Fibroblast of villous mesenchyme (primary cell): ENCODE measurements around the gene MRPL19. TPM values are rescaled to one million over a fixed set of nuclear protein-coding genes. Genes with fewer than 3 reads are reported as not detected.

Source experiments
- DNase-seq: peaks from one replicate; pipeline ENCODE4 v3.0.0-alpha.2; 2010; ENCODE audit warnings: low read depth
- H3K4me3 ChIP-seq: 2 replicates; pipeline ENCODE4 v1.5.1; 2011; ENCODE audit warnings: low read depth, mild to moderate bottlenecking, low read length
- total RNA-seq: library from RNA; depleted of rRNA; stranded (reverse); fragments of >200 nt; gene quantifications from 2 replicates; pipeline ENCODE4 v1.2.3, GENCODE V29; 2012
- TF ChIP-seq, protein P1 (sequence below): IDR thresholded peaks from 2 replicates; pipeline ENCODE4 v1.5.1; 2012; ENCODE audit warnings: low read depth, mild to moderate bottlenecking, low read length; ENCODE audit not compliant: insufficient read depth

MRPL19 gene
- total RNA-seq, 1 donor, result 45.3 TPM

DNA sequence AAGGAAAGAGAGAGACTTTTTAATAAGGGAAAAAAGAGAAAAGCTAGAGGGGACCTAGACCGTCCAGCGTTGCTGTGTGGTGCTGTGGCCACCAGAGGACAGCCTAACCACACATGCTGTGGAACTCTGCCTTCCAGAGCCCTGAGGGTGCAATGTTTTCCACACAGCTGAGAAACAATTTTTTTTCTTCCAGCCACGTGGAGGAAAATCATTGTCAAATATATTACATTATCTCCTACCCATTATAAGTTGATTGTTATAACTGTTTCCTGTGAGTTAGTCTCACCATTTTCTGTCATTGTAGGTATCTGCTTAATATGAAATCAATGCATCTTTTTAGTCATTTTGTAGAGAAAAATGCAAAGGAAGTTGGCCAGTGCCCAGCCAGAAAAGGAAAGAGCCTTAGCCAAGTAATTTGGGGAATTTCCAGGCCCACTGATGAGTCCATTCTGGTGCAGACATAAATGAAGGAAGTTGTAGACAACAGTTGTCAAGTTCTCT, 5.9 kb upstream of the MRPL19 start:
- TF ChIP-seq, protein P1, sequence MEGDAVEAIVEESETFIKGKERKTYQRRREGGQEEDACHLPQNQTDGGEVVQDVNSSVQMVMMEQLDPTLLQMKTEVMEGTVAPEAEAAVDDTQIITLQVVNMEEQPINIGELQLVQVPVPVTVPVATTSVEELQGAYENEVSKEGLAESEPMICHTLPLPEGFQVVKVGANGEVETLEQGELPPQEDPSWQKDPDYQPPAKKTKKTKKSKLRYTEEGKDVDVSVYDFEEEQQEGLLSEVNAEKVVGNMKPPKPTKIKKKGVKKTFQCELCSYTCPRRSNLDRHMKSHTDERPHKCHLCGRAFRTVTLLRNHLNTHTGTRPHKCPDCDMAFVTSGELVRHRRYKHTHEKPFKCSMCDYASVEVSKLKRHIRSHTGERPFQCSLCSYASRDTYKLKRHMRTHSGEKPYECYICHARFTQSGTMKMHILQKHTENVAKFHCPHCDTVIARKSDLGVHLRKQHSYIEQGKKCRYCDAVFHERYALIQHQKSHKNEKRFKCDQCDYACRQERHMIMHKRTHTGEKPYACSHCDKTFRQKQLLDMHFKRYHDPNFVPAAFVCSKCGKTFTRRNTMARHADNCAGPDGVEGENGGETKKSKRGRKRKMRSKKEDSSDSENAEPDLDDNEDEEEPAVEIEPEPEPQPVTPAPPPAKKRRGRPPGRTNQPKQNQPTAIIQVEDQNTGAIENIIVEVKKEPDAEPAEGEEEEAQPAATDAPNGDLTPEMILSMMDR, result peak; percentile 100
- H3K4me3 ChIP-seq, result no peak overlapping the region
- DNase-seq, result peak; percentile 71

DNA sequence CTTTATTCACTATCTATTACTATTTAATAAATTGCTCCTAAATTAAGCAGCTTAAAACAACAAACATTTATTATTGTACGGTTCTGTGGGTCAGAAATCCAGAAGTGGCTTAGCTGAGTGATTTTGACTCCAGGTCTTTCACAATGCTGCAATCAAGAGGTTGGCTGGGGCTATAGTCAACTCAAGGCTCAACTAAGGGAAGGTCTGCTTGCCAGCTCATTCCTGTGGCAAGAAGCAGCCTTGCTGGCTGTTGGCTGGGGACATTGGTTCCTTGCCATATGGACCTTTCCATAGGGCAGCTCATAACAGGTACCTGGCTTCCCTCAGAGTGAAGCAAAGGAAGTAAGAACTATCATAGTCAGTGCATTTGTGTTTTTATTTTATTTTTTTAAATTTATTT, 5.0 kb upstream of the MRPL19 start:
- no peak overlapping the region for H3K4me3 ChIP-seq
- TF ChIP-seq, protein P1, result no peak
- no peak for DNase-seq

DNA sequence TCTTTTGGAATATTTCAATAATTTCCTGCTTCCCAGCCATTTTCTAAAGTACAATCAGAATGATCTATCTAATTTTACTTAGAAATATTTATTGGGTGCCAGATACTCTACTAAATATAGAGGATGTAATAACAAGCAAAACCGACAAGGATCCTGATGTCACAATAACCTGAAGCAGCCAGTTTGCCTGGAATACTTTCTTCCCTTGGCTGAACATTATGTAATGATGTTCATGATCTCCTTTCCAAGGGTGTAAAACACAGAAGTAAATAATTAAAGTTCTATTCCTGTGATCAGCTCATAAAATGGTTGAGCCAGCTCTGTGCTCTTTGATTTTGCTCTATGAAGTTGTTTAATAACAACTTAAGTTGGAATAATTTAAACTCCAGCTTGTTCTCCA, 2.6 kb upstream of the MRPL19 start:
- DNase-seq, result no peak
- TF ChIP-seq, protein P1, result no peak
- no peak overlapping the region for H3K4me3 ChIP-seq

DNA sequence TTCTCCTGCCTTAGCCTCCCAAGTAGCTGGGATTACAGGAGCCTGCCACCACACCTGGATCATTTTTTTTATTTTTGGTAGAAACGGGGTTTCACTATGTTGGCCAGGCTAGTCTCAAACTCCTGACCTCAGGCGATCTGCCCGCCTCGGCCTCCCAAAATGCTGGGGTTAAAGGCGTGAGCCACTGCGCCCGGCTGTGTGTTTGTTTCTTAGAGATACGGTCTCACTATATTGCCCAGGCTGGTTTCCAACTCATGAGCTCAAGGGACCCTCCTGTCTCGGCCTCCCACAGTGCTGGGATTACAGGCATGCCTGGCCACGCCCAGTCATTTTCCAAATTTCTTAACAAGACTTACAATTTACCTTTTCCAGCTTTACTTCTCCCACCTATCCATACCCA, 940 bp upstream of the MRPL19 start:
- H3K4me3 ChIP-seq, result no peak overlapping the region
- DNase-seq, result no peak
- TF ChIP-seq, protein P1, result no peak

DNA sequence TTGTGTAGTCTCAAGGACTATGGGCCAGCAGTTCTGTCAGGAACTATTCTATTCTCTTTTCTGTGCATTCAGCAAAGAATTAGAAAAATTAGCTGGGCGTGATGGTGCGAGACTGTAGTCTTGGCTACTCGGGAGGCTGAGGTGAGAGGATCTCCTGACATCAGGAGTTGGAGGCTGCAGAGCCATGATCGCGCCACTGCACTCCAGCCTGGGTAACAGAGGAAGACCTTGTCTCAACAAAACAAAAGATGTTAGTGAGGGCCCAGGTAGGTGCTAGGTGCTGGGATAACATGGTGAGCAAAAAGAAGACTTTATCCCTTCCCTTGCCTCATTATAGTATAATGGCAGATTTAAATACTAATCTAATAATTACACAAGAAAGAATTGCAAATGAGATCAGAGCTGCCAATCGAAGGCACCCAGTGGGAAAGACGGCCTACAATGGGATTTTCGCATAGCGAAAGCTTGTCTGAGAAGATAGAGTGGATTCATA, 447 bp upstream of the MRPL19 start:
- H3K4me3 ChIP-seq, result peak overlapping the region; percentile 95
- TF ChIP-seq, protein P1, result no peak
- DNase-seq, result no peak

DNA sequence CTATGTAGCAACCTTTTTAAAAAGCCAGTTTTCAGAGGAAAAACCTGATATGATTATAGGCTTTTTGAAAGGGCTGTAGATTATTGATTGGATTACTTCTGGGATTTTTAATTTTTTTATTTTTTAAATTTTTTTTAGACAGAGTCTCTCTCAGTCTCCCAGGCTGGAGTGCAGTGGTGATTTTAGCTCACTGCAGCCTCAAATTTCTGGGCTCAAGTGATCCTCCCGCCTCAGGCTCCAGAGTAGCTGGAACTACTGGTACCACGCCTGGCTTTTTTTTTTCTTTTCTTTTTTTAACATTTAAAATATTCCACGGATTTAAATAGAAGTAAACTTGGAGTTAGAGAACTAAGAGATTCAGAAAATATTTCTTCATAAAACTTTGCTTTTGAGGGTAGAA, 1.2 kb downstream of the MRPL19 start:
- DNase-seq, result no peak
- TF ChIP-seq, protein P1, result no peak
- peak overlapping the region; percentile 95 for H3K4me3 ChIP-seq

DNA sequence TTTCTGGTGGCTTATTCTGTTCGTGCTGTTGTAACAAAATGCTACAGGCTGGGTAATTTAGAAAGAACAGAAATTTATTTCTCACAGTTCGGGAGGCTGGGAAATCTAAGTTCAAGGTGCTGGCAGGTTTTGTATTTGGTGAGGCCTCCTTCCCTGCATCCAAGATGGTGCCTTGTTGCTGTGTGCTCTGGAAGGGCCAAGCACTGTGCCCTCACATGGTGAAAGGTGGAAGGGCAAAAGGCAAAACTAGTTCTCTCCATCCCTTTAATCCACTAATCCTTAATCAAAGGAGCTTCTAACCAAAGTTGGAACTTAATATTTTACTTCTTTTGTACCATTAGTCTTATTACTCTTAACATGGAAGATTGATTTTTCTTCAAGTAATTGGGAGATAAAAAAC, 7.4 kb downstream of the MRPL19 start:
- no peak overlapping the region for H3K4me3 ChIP-seq
- DNase-seq, result no peak
- TF ChIP-seq, protein P1, result peak; percentile 5
